PC-3 (cell line): ENCODE data around the gene ZBTB7A.

Source experiments
- EZH2 ChIP-seq: fragments of 300-600 bp; sonication (generic); IDR thresholded peaks from one replicate; pipeline ENCODE4 v1.6.1; 2017; ENCODE audit warnings: antibody characterized with exemption, mild to moderate bottlenecking, low read length; ENCODE audit not compliant: unreplicated experiment
- EZH2phosphoT487 ChIP-seq: fragments of 300-600 bp; sonication (generic); IDR thresholded peaks from 2 replicates; pipeline ENCODE4 v1.6.1; 2018; ENCODE audit warnings: mild to moderate bottlenecking, antibody characterized with exemption, low read length, borderline replicate concordance
- TF ChIP-seq, protein P1 (sequence below): fragments of 300-600 bp; sonication (generic); conservative IDR thresholded peaks from 2 replicates; pipeline ENCODE4 v1.5.1; 2017; ENCODE audit warnings: antibody characterized with exemption, low read depth, mild to moderate bottlenecking, low read length

DNA sequence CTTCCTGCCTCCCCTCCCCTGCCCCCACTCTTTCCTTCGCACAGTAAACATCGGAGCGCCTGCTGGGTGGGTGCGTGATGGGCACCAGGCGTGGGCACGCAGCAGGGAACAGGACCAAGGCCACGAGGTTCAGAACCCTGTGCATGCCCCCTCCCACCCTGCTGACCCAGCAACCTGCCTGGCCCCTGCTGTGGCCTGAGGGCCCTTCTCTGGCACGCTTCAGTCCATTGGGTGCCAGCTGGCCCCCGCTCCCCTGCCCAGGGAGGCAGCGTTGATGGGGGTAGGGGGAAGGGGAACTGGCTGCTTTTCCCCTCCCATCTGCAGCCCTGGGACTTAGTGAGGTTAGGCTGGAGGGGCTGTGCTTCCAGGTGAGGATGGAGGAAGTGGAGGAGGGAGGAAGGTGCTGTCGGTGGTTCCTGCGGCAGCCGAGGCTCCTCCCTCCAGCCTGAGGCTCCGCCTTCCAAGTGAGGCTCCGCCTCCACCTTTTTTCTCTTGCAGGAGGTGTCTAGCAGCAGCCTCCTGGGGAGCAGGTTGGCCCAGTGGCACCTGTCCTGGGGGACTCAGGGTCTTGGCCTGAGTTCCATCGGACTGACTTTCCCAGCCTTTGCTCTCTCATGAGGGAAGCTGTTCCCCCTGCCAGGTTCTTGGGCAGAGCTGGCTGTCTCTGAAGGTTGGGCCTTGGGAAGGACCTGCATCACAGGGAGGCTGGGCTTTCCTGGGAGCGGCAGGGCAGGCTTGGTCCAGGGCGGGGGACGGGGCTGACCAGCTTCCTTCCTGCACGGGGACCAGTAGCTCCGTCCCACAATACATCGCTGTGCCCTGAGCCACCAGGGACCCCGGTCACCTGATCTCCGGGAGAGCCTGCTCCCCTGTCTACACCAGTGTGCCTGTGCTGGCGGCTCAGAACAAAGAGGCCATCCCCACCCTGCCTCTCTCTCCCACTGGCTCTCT is 51.9 kb downstream of the ZBTB7A start:
- TF ChIP-seq, protein P1, sequence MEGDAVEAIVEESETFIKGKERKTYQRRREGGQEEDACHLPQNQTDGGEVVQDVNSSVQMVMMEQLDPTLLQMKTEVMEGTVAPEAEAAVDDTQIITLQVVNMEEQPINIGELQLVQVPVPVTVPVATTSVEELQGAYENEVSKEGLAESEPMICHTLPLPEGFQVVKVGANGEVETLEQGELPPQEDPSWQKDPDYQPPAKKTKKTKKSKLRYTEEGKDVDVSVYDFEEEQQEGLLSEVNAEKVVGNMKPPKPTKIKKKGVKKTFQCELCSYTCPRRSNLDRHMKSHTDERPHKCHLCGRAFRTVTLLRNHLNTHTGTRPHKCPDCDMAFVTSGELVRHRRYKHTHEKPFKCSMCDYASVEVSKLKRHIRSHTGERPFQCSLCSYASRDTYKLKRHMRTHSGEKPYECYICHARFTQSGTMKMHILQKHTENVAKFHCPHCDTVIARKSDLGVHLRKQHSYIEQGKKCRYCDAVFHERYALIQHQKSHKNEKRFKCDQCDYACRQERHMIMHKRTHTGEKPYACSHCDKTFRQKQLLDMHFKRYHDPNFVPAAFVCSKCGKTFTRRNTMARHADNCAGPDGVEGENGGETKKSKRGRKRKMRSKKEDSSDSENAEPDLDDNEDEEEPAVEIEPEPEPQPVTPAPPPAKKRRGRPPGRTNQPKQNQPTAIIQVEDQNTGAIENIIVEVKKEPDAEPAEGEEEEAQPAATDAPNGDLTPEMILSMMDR: no peak
- TF ChIP-seq EZH2 (no peak), EZH2phosphoT487 (no peak)
